Kasumi-1 (cell line): Measurements from ENCODE around the gene TPD52L2.

Experiments used
- DNase-seq, 2 experiments: peaks; one replicate each; lab custom pipeline; 2025; lab: John Stamatoyannopoulos, UW

Gene TPD52L2

GRCh38 chr20:63932606-63933160 is 67.6 kb downstream of the TPD52L2 start:
- DNase-seq = no peak

DNA sequence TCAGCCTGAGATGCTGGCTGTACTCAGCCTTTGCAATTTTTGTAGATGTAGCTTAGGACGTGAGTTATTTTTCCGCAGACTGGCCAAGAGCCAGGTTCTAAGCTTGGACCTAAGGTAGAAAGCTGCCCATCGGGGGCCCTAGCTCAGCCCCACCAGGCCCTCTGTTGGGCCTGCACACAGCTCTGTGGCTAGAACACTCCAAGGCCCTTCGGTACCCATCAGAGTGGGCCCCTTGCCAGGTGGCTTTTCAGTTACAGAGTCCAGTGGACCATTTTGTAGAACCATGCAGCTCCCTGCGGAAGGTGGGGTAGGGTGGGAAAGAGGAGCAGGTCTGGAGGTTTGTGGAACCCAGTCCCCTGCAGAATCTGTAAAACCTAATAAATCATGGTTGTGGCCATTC is 68.6 kb downstream of the TPD52L2 start:
- no peak for DNase-seq

DNA sequence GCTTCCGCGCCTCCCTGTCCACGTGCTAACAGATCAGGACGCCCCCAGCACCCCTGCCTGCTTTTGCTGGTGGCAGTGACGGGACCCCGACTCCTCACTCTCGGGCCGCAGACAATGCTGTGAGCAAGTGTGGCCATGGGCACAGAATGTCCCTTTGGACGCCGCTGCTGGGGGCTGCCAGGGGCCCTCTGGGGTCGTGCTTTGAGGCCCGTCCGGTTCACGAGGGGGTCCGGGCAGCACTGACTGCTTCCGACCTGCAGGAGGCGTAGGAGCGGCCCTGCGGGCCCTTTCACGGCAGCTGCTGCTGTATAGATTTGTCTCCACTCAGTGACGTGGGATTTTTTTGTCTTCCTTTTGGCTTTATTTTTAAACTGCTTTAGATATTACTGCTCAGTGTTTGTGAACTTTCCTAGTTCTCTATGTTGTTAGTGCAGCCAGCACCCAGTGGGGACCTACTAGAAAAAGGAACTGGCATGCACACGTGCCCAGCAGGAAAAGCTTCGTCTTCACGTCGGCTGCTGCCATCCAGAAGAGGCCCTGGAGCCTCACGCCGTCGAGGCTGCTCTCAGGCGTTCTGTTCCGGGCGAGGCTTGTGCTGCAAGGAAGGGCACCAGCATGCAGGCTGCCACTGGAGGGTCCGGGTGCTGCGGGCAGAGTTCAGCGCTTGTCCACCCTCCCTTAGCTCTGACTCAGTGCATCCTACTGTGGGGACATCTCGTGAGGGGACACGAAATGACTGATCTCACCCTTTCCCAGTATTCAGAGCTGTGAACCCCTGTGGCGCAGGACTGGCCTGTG is 69.4 kb downstream of the TPD52L2 start:
- DNase-seq = peak; percentile 9 to 14

DNA sequence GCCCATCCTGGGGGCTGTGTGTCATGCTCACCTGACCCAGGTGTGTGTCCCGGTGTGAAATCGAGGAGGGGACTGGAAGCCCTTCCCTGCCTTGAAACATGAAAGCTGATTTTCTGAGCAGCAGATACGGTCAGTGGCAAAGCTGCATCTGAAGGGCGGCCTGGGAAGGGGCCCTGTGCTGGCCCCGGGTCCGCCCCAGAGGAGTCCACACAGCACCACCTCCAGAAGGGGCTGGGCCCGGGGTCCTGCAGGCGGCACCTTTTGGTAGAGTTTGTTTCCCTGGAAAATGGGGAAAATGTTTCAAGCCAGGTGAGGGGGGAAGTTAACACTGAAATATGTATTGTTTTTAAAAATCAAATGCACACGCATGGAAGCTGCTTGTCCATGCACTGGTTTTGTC is 70.4 kb downstream of the TPD52L2 start:
- no peak for DNase-seq

- DNase-seq = no peak
These were observed 72.5 kb downstream of the TPD52L2 start for GRCh38 chr20:63937596-63937995.

DNA sequence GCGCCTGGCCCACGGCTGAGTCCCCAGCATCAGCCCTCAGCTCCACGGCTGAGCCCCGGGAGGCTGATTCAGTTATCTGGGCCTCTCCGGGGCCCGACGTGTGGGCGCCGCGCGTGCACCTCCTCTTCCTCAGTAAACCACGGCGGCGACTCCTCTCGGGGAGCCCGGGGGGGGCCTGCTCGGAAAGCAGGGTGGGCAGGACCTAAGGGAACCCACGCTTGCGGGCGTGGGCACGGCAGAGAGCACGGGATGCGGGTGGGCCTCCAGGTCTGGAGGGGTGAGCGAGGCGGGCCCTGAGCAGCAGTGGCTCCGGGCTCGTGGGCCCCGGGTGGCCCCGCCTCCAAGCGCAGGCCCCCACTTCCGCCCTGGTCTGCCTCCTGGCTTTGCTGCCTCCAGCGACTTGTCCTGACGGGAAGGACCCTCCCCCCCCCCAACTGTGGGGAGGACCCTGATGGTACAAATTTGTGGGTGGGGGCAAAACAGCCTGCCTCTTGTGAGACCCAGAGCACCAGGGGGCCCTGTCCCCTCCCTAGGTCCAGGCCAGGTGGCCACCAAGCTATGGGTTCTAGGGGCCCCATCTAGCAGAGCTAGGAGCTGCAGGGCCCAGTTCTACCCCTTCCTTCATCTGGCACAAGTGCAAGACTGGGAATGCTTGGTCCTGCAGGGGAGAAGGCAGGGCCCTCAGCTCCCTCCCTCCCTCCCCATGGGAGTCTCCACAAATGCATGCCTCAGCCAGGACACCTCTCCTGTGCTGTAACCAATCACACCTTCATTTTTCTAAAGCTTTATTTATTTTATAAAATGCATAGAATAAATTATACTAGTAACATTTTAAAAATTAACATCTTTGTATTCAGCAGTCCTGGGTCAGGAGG is 74.2 kb downstream of the TPD52L2 start:
- no peak for DNase-seq

- no peak for DNase-seq
These were observed 75.0 kb downstream of the TPD52L2 start for GRCh38 chr20:63940071-63940471.

DNA sequence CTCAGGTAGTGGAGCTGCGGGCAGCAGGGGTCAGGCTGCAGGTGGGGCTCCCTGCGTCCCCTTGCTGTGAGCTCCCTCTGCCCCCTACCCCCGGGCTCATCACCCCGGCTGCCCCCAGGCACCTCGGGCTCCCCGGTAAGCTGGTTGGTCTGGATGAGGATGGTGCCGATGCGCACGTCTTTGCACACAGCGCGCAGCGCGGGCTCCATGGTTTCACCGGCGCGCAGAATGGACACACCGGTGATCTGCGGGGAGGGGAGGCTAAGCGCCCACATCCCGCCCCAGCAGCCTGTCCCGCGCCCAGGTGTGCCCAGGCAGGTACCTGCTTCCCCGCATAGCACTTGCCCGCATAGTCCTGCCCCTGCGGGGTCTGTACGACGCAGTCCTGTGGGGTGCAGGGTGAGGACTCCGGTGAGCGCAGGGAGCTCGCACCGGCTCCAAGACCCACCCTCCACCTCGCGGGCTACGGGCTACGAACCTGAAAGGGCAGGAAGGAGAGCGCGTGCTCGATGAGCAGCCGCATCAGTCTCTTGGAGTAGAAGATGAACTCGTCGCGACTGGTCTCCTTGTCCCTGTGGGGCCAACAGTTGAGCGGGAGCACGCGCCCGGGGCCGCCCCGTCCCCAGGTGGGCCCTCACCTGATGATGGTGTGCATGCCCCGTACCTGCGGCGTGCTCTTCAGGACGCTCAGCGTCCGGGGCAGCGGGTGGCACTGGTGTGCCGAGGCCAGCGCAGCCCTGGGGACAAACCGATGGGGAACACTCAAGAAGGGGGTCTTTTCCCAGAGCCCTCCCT is 75.6 kb downstream of the TPD52L2 start:
- no peak for DNase-seq
